DOHH2 (cell line): ENCODE results near the gene IDE.

Experiments
- CTCF ChIP-seq: fragments of 200-600 bp; sonication (generic); IDR thresholded peaks from one replicate; pipeline ENCODE4 v1.5.1; 2014; ENCODE audit warnings: antibody characterized with exemption, mild to moderate bottlenecking, low read depth, low read length; ENCODE audit not compliant: poor library complexity, severe bottlenecking
- EZH2phosphoT487 ChIP-seq: fragments of 200-600 bp; sonication (generic); IDR thresholded peaks from 2 replicates; pipeline ENCODE4 v1.6.1; 2017; ENCODE audit warnings: borderline replicate concordance, mild to moderate bottlenecking, antibody characterized with exemption, low read length, moderate library complexity, mixed read lengths

- TF ChIP-seq CTCF (no peak), EZH2phosphoT487 (no peak)
Observed at GRCh38 chr10:92486637-92487036, 87.3 kb downstream of the IDE start.
